IMR-90 (cell line): Measurements from ENCODE around the gene CCDC122. TPM values are rescaled to one million over a fixed set of nuclear protein-coding genes. Genes with fewer than 3 reads are reported as not detected.

Experiments used
- ATAC-seq: fragments of 200-7000 bp; cut with Tn5 transposase; 2 replicates; pipeline ENCODE4 v1.9.1; 2020; ENCODE audit warnings: low read depth, mild to moderate bottlenecking, moderate library complexity
- BruUV-seq: library from RNA; stranded (reverse); fragments of 400-500 nt; replicated peaks from 2 replicates; lab custom pipeline; 2021; lab: Mats Ljungman, UMichigan
- CTCF ChIA-PET: fragments of 300-600 bp; formaldehyde crosslinking; extraction: SDS; loops from one replicate; lab custom pipeline; 2021; ENCODE audit warnings: antibody characterized with exemption; lab: Yijun Ruan, JAX
- POLR2A ChIA-PET: fragments of 300-600 bp; sonication (Branson Sonifier 250); formaldehyde crosslinking; loops from one replicate; lab custom pipeline; 2022; ENCODE audit warnings: antibody characterized with exemption; ENCODE audit not compliant: unreplicated experiment; lab: Charles Lee
- DNase-seq: peaks from one replicate; pipeline ENCODE4 v3.0.0; 2013
- H2AFZ ChIP-seq: replicated peaks from 2 replicates; pipeline ENCODE3; 2013; ENCODE audit warnings: low read length, mild to moderate bottlenecking; ENCODE audit not compliant: poor library complexity
- H2AK5ac ChIP-seq: 2 replicates; pipeline ENCODE4 v1.6.1; 2013; ENCODE audit warnings: low read depth, low read length, inconsistent platforms
- H2AK9ac ChIP-seq: replicated peaks from 2 replicates; pipeline ENCODE3; 2013; ENCODE audit warnings: mild to moderate bottlenecking, low read depth, low read length, moderate library complexity; ENCODE audit not compliant: poor library complexity
- H2BK120ac ChIP-seq: 2 replicates; pipeline ENCODE4 v1.6.1; 2013; ENCODE audit warnings: low read depth, low read length, inconsistent platforms
- H2BK15ac ChIP-seq: 3 replicates; pipeline ENCODE4 v1.6.1; 2013; ENCODE audit warnings: low read depth, low read length, inconsistent platforms
- H2BK20ac ChIP-seq: 2 replicates; pipeline ENCODE4 v1.6.1; 2013; ENCODE audit warnings: low read depth, mild to moderate bottlenecking, inconsistent platforms, low read length, moderate library complexity
- H2BK5ac ChIP-seq: 2 replicates; pipeline ENCODE4 v1.6.1; 2013; ENCODE audit warnings: mild to moderate bottlenecking, low read depth, low read length, inconsistent platforms; ENCODE audit not compliant: poor library complexity, severe bottlenecking
- H3K14ac ChIP-seq: replicated peaks from 2 replicates; pipeline ENCODE4 v1.6.1; 2013; ENCODE audit warnings: low read depth, low read length, inconsistent platforms
- H3K18ac ChIP-seq: 2 replicates; pipeline ENCODE4 v1.6.1; 2013; ENCODE audit warnings: low read depth, low read length, control low read depth
- H3K23ac ChIP-seq: 2 replicates; pipeline ENCODE4 v1.6.1; 2013; ENCODE audit warnings: low read depth, low read length, inconsistent platforms
- H3K27ac ChIP-seq: 2 replicates; pipeline ENCODE4 v1.5.1; 2013; ENCODE audit warnings: mild to moderate bottlenecking, control low read depth, low read length; ENCODE audit not compliant: insufficient read depth
- H3K27me3 ChIP-seq: 2 replicates; pipeline ENCODE4 v1.6.1; 2013; ENCODE audit warnings: low read length; ENCODE audit not compliant: control insufficient read depth, insufficient read depth
- H3K36me3 ChIP-seq: 2 replicates; pipeline ENCODE4 v1.6.1; 2013; ENCODE audit warnings: low read length, mixed read lengths; ENCODE audit not compliant: control insufficient read depth, insufficient read depth
- H3K4ac ChIP-seq: 2 replicates; pipeline ENCODE4 v1.6.1; 2013; ENCODE audit warnings: low read depth, low read length, inconsistent platforms
- H3K4me1 ChIP-seq: 2 replicates; pipeline ENCODE4 v1.6.1; 2013; ENCODE audit warnings: low read length, mixed read lengths; ENCODE audit not compliant: control insufficient read depth, insufficient read depth
- H3K4me2 ChIP-seq: 2 replicates; pipeline ENCODE4 v1.6.1; 2013; ENCODE audit warnings: low read depth, mild to moderate bottlenecking, control low read depth, low read length, moderate library complexity
- H3K4me3 ChIP-seq: 2 replicates; pipeline ENCODE4 v1.5.1; 2013; ENCODE audit warnings: low read depth, mild to moderate bottlenecking, control low read depth, low read length, moderate library complexity; ENCODE audit not compliant: insufficient read depth
- H3K56ac ChIP-seq: 2 replicates; pipeline ENCODE4 v1.6.1; 2013; ENCODE audit warnings: low read length, inconsistent platforms; ENCODE audit not compliant: insufficient read depth; ENCODE audit errors: extremely low read depth
- H3K79me1 ChIP-seq, 2 experiments: 2 replicates each; pipeline ENCODE4 v1.6.1; 2013; ENCODE audit warnings: low read length in 2 of 2, inconsistent platforms in 1 of 2, low read depth in 1 of 2
- H3K9ac ChIP-seq: 2 replicates; pipeline ENCODE4 v1.6.1; 2013; ENCODE audit warnings: low read depth, low read length, control low read depth
- H3K9me1 ChIP-seq: 2 replicates; pipeline ENCODE4 v1.6.1; 2013; ENCODE audit warnings: low read length, inconsistent platforms; ENCODE audit not compliant: insufficient read depth
- H3K9me3 ChIP-seq: 2 replicates; pipeline ENCODE4 v1.6.1; 2013; ENCODE audit warnings: low read length; ENCODE audit not compliant: control insufficient read depth, insufficient read depth
- H4K20me1 ChIP-seq: 2 replicates; pipeline ENCODE4 v1.6.1; 2013; ENCODE audit warnings: low read length, inconsistent platforms; ENCODE audit not compliant: insufficient read depth
- H4K5ac ChIP-seq: 2 replicates; pipeline ENCODE4 v1.6.1; 2013; ENCODE audit warnings: mild to moderate bottlenecking, low read depth, low read length, control low read depth
- H4K8ac ChIP-seq, 2 experiments: 2 replicates each; pipeline ENCODE4 v1.6.1; 2013; ENCODE audit warnings: low read depth in 2 of 2, low read length in 2 of 2, control low read depth in 1 of 2, inconsistent platforms in 1 of 2
- H4K91ac ChIP-seq: 2 replicates; pipeline ENCODE4 v1.6.1; 2013; ENCODE audit warnings: low read depth, low read length, inconsistent platforms; ENCODE audit not compliant: insufficient read depth
- BHLHE40 ChIP-seq: fragments of 150-350 bp; IDR thresholded peaks from 2 replicates; pipeline ENCODE4 v1.6.1; 2016; ENCODE audit warnings: mild to moderate bottlenecking, low read depth, low read length
- CEBPB ChIP-seq: IDR thresholded peaks from 2 replicates; pipeline ENCODE4 v1.6.1; 2012; ENCODE audit warnings: low read depth, low read length, improper control_type of control experiment
- CHD1 ChIP-seq: IDR thresholded peaks from 2 replicates; pipeline ENCODE4 v1.6.1; 2012; ENCODE audit warnings: low read depth, low read length, improper control_type of control experiment
- FOS ChIP-seq: fragments of 150-350 bp; IDR thresholded peaks from 2 replicates; pipeline ENCODE4 v1.6.1; 2016; ENCODE audit warnings: low read depth, low read length
- MAFK ChIP-seq: IDR thresholded peaks from 2 replicates; pipeline ENCODE4 v1.6.1; 2012; ENCODE audit warnings: low read depth, low read length, improper control_type of control experiment
- MAZ ChIP-seq: IDR thresholded peaks from 2 replicates; pipeline ENCODE4 v1.6.1; 2012; ENCODE audit warnings: low read depth, mild to moderate bottlenecking, low read length, improper control_type of control experiment, moderate library complexity, borderline replicate concordance
- MXI1 ChIP-seq: IDR thresholded peaks from 2 replicates; pipeline ENCODE4 v1.6.1; 2012; ENCODE audit warnings: low read depth, mild to moderate bottlenecking, low read length, moderate library complexity, borderline replicate concordance
- NFE2L2 ChIP-seq: fragments of 150-350 bp; IDR thresholded peaks from 2 replicates; pipeline ENCODE4 v1.6.1; 2016; ENCODE audit warnings: low read depth, mild to moderate bottlenecking, low read length
- POLR2A ChIP-seq: IDR thresholded peaks from 2 replicates; pipeline ENCODE4 v1.6.1; 2012; ENCODE audit warnings: mild to moderate bottlenecking, low read depth, low read length
- RAD21 ChIP-seq: IDR thresholded peaks from 2 replicates; pipeline ENCODE4 v1.6.1; 2012; ENCODE audit warnings: low read length, improper control_type of control experiment
- RCOR1 ChIP-seq: IDR thresholded peaks from 2 replicates; pipeline ENCODE4 v1.6.1; 2012; ENCODE audit warnings: mild to moderate bottlenecking, low read length, improper control_type of control experiment; ENCODE audit not compliant: insufficient replicate concordance
- RFX5 ChIP-seq: IDR thresholded peaks from 2 replicates; pipeline ENCODE4 v1.8.0; 2012; ENCODE audit warnings: low read depth, mild to moderate bottlenecking, low read length, moderate library complexity
- SMC3 ChIP-seq: fragments of 150-350 bp; IDR thresholded peaks from 2 replicates; pipeline ENCODE4 v1.6.1; 2016; ENCODE audit warnings: low read depth, mild to moderate bottlenecking, antibody characterized with exemption, low read length, moderate library complexity
- WGBS, 2 experiments: methylation state at CpG; one replicate each; pipeline versions ENCODE4 v1.1.5 to v1.1.7; 2013; ENCODE audit warnings: missing lambda C conversion rate in 2 of 2; ENCODE audit not compliant: insufficient read length in 1 of 2; ENCODE audit errors: extremely low coverage in 2 of 2; 5-methylcytosine and 5-hydroxymethylcytosine counted together
- dilution Hi-C: fragments of 300-500 bp; cut with HindIII; formaldehyde crosslinking; loops from one replicate; pipeline ENCODE4 v1.14.3; 2018; ENCODE audit warnings: low sequenced_read_pairs; ENCODE audit not compliant: unreplicated experiment
- in situ Hi-C: fragments of 300-500 bp; cut with MboI; formaldehyde crosslinking; loops from 3 replicates; pipeline ENCODE4 v1.14.3; 2019; ENCODE audit warnings: low sequenced_read_pairs, inconsistent platforms, mixed read lengths
- intact Hi-C: fragments of 100-400 bp; cut with micrococcal nuclease; formaldehyde crosslinking; loops from 2 replicates; pipeline ENCODE4 v1.10.0; 2022
- polyA plus RNA-seq, 3 experiments: library from polyadenylated mRNA; depleted of rRNA; stranded (reverse); fragments of >200 nt; gene quantifications; 2 replicates each; pipeline ENCODE4 v1.2.3, GENCODE V29; 2012; ENCODE audit warnings: low replicate concordance in 1 of 3
- total RNA-seq: library from RNA; depleted of rRNA; stranded (reverse); fragments of >200 nt; gene quantifications from 2 replicates; pipeline ENCODE4 v1.2.3, GENCODE V29; 2012
- TF ChIP-seq, protein P1 (sequence below): fragments of 150-350 bp; IDR thresholded peaks from 2 replicates; pipeline ENCODE4 v1.6.1; 2017; ENCODE audit warnings: mild to moderate bottlenecking, antibody characterized with exemption, low read length, low read depth
- TF ChIP-seq, protein P2 (sequence below): conservative IDR thresholded peaks from 2 replicates; pipeline ENCODE4 v1.5.1; 2012; ENCODE audit warnings: mild to moderate bottlenecking, low read depth, low read length, improper control_type of control experiment

CCDC122 gene
- total and polyA plus RNA-seq, 2 of the 4 experiments (the other 2 are of a cell fraction) = 0.70 to 0.72 TPM

- H3K14ac ChIP-seq = peak overlapping the region; percentile 11
- peak overlapping the region; percentile 82 for H2AFZ ChIP-seq
- H3K9me1 ChIP-seq = peaks cover 6% of the 10 kb centered on the region
- peak overlapping the region; percentile 50; the same call in 1 of the 2 replicates for H3K27ac ChIP-seq
- peak overlapping the region; percentile 77 for H3K4me2 ChIP-seq
- H3K18ac ChIP-seq = peak overlapping the region; percentile 62; the same call in 1 of the 2 replicates
- DNase-seq (peak; percentile 96), ATAC-seq (peak; percentile 84)
- intact Hi-C loops (loop anchor here (2.0 to 10.0 kb wide), 4 partner anchors 67 to 1208 kb away; no protein-coding TSS in a partner anchor), in situ Hi-C loops (no loop called here), dilution Hi-C loops (no loop called here)
- H4K5ac ChIP-seq = 0 out of 2 replicates have a peak overlapping the region, but pooled peaks have one; percentile 10
- no peaks in the 10 kb centered on the region for H3K79me1 ChIP-seq
- CTCF ChIA-PET = interaction anchor here (0.6 to 1.0 kb wide), 7 partner anchors 9 to 818 kb away, joined by 3 to 4 read pairs (median 3); no protein-coding TSS in a partner anchor
- peak overlapping the region; percentile 23 for H3K4ac ChIP-seq
- H2BK20ac ChIP-seq = peak overlapping the region; percentile 71
- H2AK5ac ChIP-seq = peak overlapping the region; percentile 41; the same call in 1 of the 2 replicates
- no peaks in the 10 kb centered on the region for H3K9me3 ChIP-seq
- H3K4me3 ChIP-seq = peak overlapping the region; percentile 3; the same call in 1 of the 2 replicates
- peak overlapping the region; percentile 21; the same call in 1 of the 2 replicates for H3K23ac ChIP-seq
- POLR2A ChIA-PET = no interaction called here
- H2BK120ac ChIP-seq = peak overlapping the region; percentile 74
- H2BK5ac ChIP-seq = peak overlapping the region; percentile 82
- WGBS, 2 experiments = no CpG with 5 or more reads among the region's 3 CpGs
- H3K56ac ChIP-seq = no peak overlapping the region
- no peaks in the 10 kb centered on the region for H3K27me3 ChIP-seq
- peaks cover 2% of the 10 kb centered on the region; the same call in 1 of the 2 replicates for H3K4me1 ChIP-seq
- BruUV-seq = no TSS peak
- peak overlapping the region; percentile 17 for H2AK9ac ChIP-seq
- H4K8ac ChIP-seq = peak overlapping the region in 1 of 2 experiments; percentile 77; a peak in 1 of 4 replicates
- H3K9ac ChIP-seq = peak overlapping the region; percentile 7
- H3K36me3 ChIP-seq = no peaks in the 10 kb centered on the region
- peaks cover 5% of the 10 kb centered on the region; the same call in 1 of the 2 replicates for H4K20me1 ChIP-seq
- H4K91ac ChIP-seq = peak overlapping the region; percentile 71
- peak overlapping the region; percentile 69; the same call in 2 of the 3 replicates for H2BK15ac ChIP-seq
- TF ChIP-seq CHD1 (no peak), NFE2L2 (no peak), MAFK (no peak), POLR2A (no peak), RAD21 (no peak; the same call in 1 of the 2 replicates), MAZ (no peak), RCOR1 (peak; percentile 14), RFX5 (no peak), BHLHE40 (no peak), CEBPB (peak; percentile 38; the same call in 1 of the 2 replicates), FOS (peak; percentile 59), MXI1 (0 out of 2 replicates have a peak, but pooled peaks have one; percentile 31), SMC3 (no peak)
- TF ChIP-seq, protein P1, sequence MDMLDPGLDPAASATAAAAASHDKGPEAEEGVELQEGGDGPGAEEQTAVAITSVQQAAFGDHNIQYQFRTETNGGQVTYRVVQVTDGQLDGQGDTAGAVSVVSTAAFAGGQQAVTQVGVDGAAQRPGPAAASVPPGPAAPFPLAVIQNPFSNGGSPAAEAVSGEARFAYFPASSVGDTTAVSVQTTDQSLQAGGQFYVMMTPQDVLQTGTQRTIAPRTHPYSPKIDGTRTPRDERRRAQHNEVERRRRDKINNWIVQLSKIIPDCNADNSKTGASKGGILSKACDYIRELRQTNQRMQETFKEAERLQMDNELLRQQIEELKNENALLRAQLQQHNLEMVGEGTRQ = no peak
- TF ChIP-seq, protein P2, sequence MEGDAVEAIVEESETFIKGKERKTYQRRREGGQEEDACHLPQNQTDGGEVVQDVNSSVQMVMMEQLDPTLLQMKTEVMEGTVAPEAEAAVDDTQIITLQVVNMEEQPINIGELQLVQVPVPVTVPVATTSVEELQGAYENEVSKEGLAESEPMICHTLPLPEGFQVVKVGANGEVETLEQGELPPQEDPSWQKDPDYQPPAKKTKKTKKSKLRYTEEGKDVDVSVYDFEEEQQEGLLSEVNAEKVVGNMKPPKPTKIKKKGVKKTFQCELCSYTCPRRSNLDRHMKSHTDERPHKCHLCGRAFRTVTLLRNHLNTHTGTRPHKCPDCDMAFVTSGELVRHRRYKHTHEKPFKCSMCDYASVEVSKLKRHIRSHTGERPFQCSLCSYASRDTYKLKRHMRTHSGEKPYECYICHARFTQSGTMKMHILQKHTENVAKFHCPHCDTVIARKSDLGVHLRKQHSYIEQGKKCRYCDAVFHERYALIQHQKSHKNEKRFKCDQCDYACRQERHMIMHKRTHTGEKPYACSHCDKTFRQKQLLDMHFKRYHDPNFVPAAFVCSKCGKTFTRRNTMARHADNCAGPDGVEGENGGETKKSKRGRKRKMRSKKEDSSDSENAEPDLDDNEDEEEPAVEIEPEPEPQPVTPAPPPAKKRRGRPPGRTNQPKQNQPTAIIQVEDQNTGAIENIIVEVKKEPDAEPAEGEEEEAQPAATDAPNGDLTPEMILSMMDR = no peak
Observed at GRCh38 chr13:43805071-43805468, 74.5 kb downstream of the CCDC122 start.
